ENCODE results near the gene LRBA. TPM values are rescaled to one million over a fixed set of nuclear protein-coding genes. Genes with fewer than 3 reads are reported as not detected.

LRBA gene
- total and polyA plus RNA-seq, 9 of the 15 experiments (the other 6 are each of a cell fraction or from before 2014, with no cell fraction given) = 24.2 to 88.7 (median 59.7) TPM

DNA sequence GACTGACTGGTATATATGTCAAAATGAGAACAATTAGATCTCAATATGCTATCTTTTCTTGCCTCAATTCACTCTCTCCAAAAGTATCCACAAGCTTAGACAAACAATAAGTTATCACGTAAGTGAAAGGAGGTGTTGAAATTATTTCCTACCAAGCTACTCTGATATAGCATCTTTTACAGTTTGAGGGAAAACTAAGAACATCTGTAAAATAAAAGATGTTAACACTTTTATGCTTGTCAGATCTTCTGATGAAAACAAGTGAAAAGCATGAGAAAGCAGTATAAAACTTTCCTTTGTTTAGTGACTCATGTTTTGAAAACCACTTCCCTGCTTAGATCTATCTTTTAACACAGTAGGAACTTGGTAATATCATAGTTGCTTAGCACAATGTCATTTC is 441.6 kb downstream of the LRBA start (continued):
- TF ChIP-seq ZC3H11A (IDR thresholded peaks at IDR 0.05; ENCODE audit: low read depth, low read length) = no peak
- 0 out of 2 replicates have a peak, but pooled peaks have one; percentile 38 for TF ChIP-seq GTF2E2 (tag; IDR thresholded peaks at IDR 0.05)
- TF ChIP-seq SMARCC2 (IDR thresholded peaks at IDR 0.05; ENCODE audit: low read depth) = peak; percentile 45; the same call in 1 of the 2 replicates
- peak; percentile 10; the same call in 1 of the 2 replicates for TF ChIP-seq ARID1B (IDR thresholded peaks at IDR 0.05)
- TF ChIP-seq, protein P1, sequence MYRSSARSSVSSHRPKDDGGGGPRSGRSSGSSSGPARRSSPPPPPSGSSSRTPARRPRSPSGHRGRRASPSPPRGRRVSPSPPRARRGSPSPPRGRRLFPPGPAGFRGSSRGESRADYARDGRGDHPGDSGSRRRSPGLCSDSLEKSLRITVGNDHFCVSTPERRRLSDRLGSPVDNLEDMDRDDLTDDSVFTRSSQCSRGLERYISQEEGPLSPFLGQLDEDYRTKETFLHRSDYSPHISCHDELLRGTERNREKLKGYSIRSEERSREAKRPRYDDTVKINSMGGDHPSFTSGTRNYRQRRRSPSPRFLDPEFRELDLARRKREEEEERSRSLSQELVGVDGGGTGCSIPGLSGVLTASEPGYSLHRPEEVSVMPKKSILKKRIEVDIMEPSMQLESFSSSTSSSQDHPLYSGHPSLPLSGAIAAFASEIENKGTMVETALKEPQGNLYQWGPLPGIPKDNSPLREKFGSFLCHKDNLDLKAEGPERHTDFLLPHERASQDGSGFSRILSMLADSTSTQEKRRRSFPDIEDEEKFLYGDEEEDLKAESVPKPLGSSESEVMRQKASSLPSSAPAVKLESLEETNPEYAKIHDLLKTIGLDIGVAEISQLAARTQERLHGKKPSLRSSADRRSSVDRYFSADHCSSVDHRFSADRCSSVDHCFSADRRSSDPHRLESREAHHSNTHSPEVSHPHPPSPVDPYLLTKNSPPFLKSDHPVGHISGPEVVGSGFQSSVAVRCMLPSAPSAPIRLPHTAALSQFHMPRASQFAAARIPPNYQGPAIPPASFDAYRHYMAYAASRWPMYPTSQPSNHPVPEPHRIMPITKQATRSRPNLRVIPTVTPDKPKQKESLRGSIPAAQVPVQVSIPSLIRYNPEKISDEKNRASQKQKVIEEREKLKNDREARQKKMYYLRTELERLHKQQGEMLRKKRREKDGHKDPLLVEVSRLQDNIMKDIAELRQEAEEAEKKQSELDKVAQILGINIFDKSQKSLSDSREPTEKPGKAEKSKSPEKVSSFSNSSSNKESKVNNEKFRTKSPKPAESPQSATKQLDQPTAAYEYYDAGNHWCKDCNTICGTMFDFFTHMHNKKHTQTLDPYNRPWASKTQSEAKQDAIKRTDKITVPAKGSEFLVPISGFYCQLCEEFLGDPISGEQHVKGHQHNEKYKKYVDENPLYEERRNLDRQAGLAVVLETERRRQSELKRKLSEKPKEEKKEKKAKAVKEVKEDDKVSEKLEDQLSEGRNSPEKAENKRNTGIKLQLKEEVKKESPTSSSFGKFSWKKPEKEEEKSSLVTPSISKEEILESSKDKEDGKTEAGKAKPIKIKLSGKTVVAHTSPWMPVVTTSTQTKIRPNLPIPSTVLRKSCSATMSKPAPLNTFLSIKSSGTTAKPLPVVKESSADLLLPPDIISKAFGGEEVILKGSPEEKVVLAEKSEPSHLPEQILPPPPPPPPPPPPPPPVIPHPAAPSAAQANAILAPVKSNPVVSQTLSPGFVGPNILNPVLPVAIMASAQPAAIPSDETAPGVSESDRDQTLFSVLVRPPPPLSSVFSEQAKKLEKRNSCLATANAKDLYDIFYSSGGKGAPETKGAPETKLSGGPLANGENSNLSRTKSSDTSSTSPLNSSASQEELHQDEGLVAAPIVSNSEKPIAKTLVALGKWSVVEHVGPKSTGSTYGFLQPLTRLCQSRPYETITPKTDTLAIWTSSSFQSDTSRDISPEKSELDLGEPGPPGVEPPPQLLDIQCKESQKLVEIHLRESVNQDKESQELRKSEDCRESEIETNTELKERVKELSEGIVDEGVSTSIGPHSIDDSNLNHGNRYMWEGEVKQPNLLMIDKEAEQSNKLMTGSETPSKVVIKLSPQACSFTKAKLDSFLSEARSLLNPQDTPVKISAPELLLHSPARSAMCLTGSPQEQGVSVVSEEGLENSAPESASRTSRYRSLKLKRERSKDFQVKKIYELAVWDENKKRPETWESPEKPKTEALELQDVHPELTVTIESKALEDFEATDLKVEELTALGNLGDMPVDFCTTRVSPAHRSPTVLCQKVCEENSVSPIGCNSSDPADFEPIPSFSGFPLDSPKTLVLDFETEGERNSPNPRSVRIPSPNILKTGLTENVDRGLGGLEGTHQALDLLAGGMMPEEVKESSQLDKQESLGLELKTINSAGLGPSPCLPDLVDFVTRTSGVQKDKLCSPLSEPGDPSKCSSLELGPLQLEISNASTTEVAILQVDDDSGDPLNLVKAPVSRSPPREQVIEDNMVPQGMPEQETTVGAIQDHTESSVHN (IDR thresholded peaks at IDR 0.05; ENCODE audit: borderline replicate concordance in 1 of 2, low read depth in 1 of 2) = no peak
- peak; percentile 37 for TF ChIP-seq SOX6 (IDR thresholded peaks at IDR 0.05)
- no peak for TF ChIP-seq CBFA2T3 (IDR thresholded peaks at IDR 0.05)
- TF ChIP-seq FOSL1 (tag; conservative IDR thresholded peaks at IDR 0.05) = peak; percentile 77
- TF ChIP-seq FOXA3 (CRISPR knock-in tag; conservative IDR thresholded peaks at IDR 0.05 in 1 of 2, IDR thresholded peaks at IDR 0.05 in 1 of 2) = 0 out of 4 replicates have a peak, but pooled peaks of 1 of the 2 experiments have one; percentile 15
- TF ChIP-seq ATF4 (CRISPR knock-in tag; IDR thresholded peaks at IDR 0.05) = 0 out of 2 replicates have a peak, but pooled peaks have one; percentile 46
- no peak for TF ChIP-seq MTA1 (IDR thresholded peaks at IDR 0.05; ENCODE audit: borderline replicate concordance)
- TF ChIP-seq SMARCE1 (IDR thresholded peaks at IDR 0.05) = peak; percentile 21; the same call in 1 of the 2 replicates

All from K562 (cell line).